Retinal pigment epithelial cell (primary cell): Measurements from ENCODE around the gene PCDH19.

Experiments used
- DNase-seq: peaks from one replicate; pipeline ENCODE4 v3.0.0-alpha.2; 2010; ENCODE audit warnings: low read depth
- H3K4me3 ChIP-seq: 2 replicates; pipeline ENCODE4 v1.5.1; 2011; ENCODE audit warnings: mild to moderate bottlenecking, low read length, control low read depth, moderate library complexity
- CTCF ChIP-seq: conservative IDR thresholded peaks from 2 replicates; pipeline ENCODE4 v1.5.1; 2011; ENCODE audit warnings: low read depth, low read length, control low read depth, inconsistent platforms

The PCDH19 gene

DNA sequence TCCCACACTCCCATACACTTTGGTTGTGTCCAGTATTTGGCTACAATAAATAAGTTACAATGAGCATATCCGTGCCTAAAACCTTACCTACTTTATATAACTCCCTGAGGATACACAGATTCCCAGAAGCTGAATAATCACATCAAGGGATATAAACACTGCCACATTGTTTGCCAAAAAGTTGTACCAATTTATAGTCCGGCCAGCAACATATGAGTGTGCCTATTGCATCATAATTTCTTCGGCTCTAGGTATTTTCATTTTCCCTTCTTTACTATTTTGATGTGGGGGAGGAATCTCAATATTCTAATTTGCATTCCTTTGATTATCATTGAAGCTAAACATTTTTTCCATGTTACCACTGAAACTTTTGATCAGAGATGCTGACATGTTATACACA is 146.4 kb downstream of the PCDH19 start:
- TF ChIP-seq CTCF: no peak

DNA sequence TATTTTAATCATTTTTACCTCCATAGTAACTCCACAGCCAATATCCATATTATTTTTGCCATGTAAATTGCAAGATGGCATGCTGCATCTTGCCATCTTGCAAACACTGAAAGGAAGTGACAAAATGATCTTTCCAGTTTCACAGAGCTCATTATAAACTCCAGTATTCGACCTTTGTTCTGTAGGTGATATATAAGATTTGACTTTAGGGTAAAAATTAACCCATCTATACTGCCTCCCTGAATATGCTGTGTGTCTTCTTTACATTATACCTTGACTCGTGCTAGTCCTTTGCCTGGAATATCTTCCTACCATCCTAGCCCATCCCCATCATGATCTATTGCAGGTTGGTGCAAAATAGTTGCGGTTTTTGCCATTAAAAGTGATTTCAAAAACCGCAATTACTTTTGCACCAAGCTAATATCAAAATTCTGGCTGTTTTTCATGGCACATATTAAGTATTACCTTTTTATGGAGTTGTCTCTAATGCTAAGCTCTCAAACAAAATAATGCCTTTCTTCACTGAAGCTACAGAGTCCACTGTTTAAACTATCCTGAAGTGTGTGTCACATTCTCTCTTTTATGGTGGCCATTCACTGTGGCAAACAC is 161.1 kb downstream of the PCDH19 start:
- TF ChIP-seq CTCF: no peak
- no peak overlapping the region for H3K4me3 ChIP-seq
- no peak for DNase-seq

More for the DNA sequence above, 146.4 kb downstream of the PCDH19 start:
- H3K4me3 ChIP-seq: no peak overlapping the region
- no peak for DNase-seq

- H3K4me3 ChIP-seq: no peak overlapping the region
- TF ChIP-seq CTCF: no peak
- DNase-seq: no peak
Measured at GRCh38 chrX:100247826-100248225, 162.2 kb downstream of the PCDH19 start.

- no peak for TF ChIP-seq CTCF
- DNase-seq: no peak
Measured at GRCh38 chrX:100244681-100245080, 165.4 kb downstream of the PCDH19 start.

More at GRCh38 chrX:100244681-100245080, 165.4 kb downstream of the PCDH19 start:
- no peak overlapping the region for H3K4me3 ChIP-seq
